ENCODE measurements around the gene FBXL16. TPM values are rescaled to one million over a fixed set of nuclear protein-coding genes. Genes with fewer than 3 reads are reported as not detected.

Gene FBXL16
- total RNA-seq: 0.37 and 0.44 TPM in 2 replicates

GRCh38 chr16:705431-706188, at the start of gene FBXL16:
FBXL16 (minus strand) TSS chr16:705801; CDS start chr16:697405, 8,396 bp downstream.

GRCh38 chr16:740764-741505, 35.3 kb upstream of the FBXL16 start, which contains the start of gene CIAO3:
CIAO3 (minus strand) TSS chr16:740997; CDS start chr16:740985, 12 bp downstream.

GRCh38 chr16:726438-727290, 21.1 kb upstream of the FBXL16 start, which contains the start of the genes CCDC78 and HAGHL:
CCDC78 (minus strand) TSS chr16:726443; CDS start chr16:726367, 76 bp downstream.
HAGHL (plus strand) TSS chr16:727106; CDS start chr16:727510, 404 bp downstream.

GRCh38 chr16:720990-721764, 15.6 kb upstream of the FBXL16 start, which contains the start of gene ANTKMT:
ANTKMT (plus strand) TSS chr16:721146; CDS start chr16:721275, 129 bp downstream.

GRCh38 chr16:714558-715476, 9.2 kb upstream of the FBXL16 start, which contains the start of gene METRN:
METRN (plus strand) TSS chr16:715118; CDS start chr16:715290, 172 bp downstream.

GRCh38 chr16:684071-684794, 21.4 kb downstream of the FBXL16 start, which contains the start of gene JMJD8:
JMJD8 (minus strand) TSS chr16:684334; CDS start chr16:684319, 15 bp downstream.

GRCh38 chr16:679814-680624, 25.6 kb downstream of the FBXL16 start, which contains the start of gene STUB1:
STUB1 (plus strand) TSS chr16:680410; CDS start chr16:680526, 116 bp downstream.

GRCh38 chr16:674968-675883, 30.4 kb downstream of the FBXL16 start, which contains the start of gene RHBDL1:
RHBDL1 (plus strand) TSS chr16:675671; CDS start chr16:675791, 120 bp downstream.

GRCh38 chr16:667780-668518, 37.7 kb downstream of the FBXL16 start, which contains the start of gene RHOT2:
RHOT2 (plus strand) TSS chr16:668132; CDS start chr16:668200, 68 bp downstream.

GRCh38 chr16:648781-649589, 56.6 kb downstream of the FBXL16 start, which contains the start of gene WDR90:
WDR90 (plus strand) TSS chr16:649365; CDS start chr16:649417, 52 bp downstream.

Other genes with a start within 250 kb of the FBXL16 start
- 41.7 and 58.5 TPM in 2 replicates for gene CAPN15, start 178.1 kb downstream of the FBXL16 start, total RNA-seq
- gene PRR35, start 145.4 kb downstream of the FBXL16 start, total RNA-seq: 0.11 TPM in 1 of 2 replicates, not detected in the other
- gene NHLRC4, start 138.8 kb downstream of the FBXL16 start, total RNA-seq: 1.8 and 2.0 TPM in 2 replicates
- gene PIGQ, start 135.8 kb downstream of the FBXL16 start, total RNA-seq: 27.9 and 35.5 TPM in 2 replicates
- gene RAB40C, start 115.7 kb downstream of the FBXL16 start, total RNA-seq: 15.1 and 18.0 TPM in 2 replicates
- gene WFIKKN1, start 74.8 kb downstream of the FBXL16 start, total RNA-seq: 0.25 and 0.33 TPM in 2 replicates
- gene METTL26, start 69.5 kb downstream of the FBXL16 start, total RNA-seq: 69.9 and 100 TPM in 2 replicates
- gene MCRIP2, start 64.0 kb downstream of the FBXL16 start, total RNA-seq: 12.2 and 17.4 TPM in 2 replicates
- 14.6 and 22.6 TPM in 2 replicates for gene WDR90, start 56.4 kb downstream of the FBXL16 start, total RNA-seq
- 46.5 and 57.7 TPM in 2 replicates for gene RHOT2, start 37.7 kb downstream of the FBXL16 start, total RNA-seq
- 2.9 and 5.9 TPM in 2 replicates for gene RHBDL1, start 30.1 kb downstream of the FBXL16 start, total RNA-seq
- 135 and 164 TPM in 2 replicates for gene STUB1, start 25.4 kb downstream of the FBXL16 start, total RNA-seq
- gene JMJD8, start 21.5 kb downstream of the FBXL16 start, total RNA-seq: 26.1 and 34.5 TPM in 2 replicates
- 5.5 and 6.2 TPM in 2 replicates for gene WDR24, start 15.4 kb downstream of the FBXL16 start, total RNA-seq
- 47.1 and 79.5 TPM in 2 replicates for gene METRN, start 9.3 kb upstream of the FBXL16 start, total RNA-seq
- 42.5 and 43.4 TPM in 2 replicates for gene ANTKMT, start 15.3 kb upstream of the FBXL16 start, total RNA-seq
- 4.2 and 4.8 TPM in 2 replicates for gene CCDC78, start 20.6 kb upstream of the FBXL16 start, total RNA-seq
- 21.7 and 29.0 TPM in 2 replicates for gene HAGHL, start 21.3 kb upstream of the FBXL16 start, total RNA-seq
- 35.2 and 35.3 TPM in 2 replicates for gene CIAO3, start 35.2 kb upstream of the FBXL16 start, total RNA-seq
- gene MSLN, start 54.9 kb upstream of the FBXL16 start, total RNA-seq: under 0.01 and 0.12 TPM in 2 replicates
- 20.6 and 26.0 TPM in 2 replicates for gene RPUSD1, start 82.6 kb upstream of the FBXL16 start, total RNA-seq
- 13.5 and 36.5 TPM in 2 replicates for gene CHTF18, start 82.8 kb upstream of the FBXL16 start, total RNA-seq
- gene GNG13, start 94.9 kb upstream of the FBXL16 start, total RNA-seq: not detected in 2 replicates

Measured in uterine smooth muscle cell (primary cell).